IMR-90 (cell line): ENCODE data around the gene SEPTIN8.

Experiments
- BHLHE40 ChIP-seq: fragments of 150-350 bp; IDR thresholded peaks from 2 replicates; pipeline ENCODE4 v1.6.1; 2016; ENCODE audit warnings: mild to moderate bottlenecking, low read depth, low read length
- CHD1 ChIP-seq: IDR thresholded peaks from 2 replicates; pipeline ENCODE4 v1.6.1; 2012; ENCODE audit warnings: low read depth, low read length, improper control_type of control experiment
- FOS ChIP-seq: fragments of 150-350 bp; IDR thresholded peaks from 2 replicates; pipeline ENCODE4 v1.6.1; 2016; ENCODE audit warnings: low read depth, low read length
- MAFK ChIP-seq: IDR thresholded peaks from 2 replicates; pipeline ENCODE4 v1.6.1; 2012; ENCODE audit warnings: low read depth, low read length, improper control_type of control experiment
- MXI1 ChIP-seq: IDR thresholded peaks from 2 replicates; pipeline ENCODE4 v1.6.1; 2012; ENCODE audit warnings: low read depth, mild to moderate bottlenecking, low read length, moderate library complexity, borderline replicate concordance
- NFE2L2 ChIP-seq: fragments of 150-350 bp; IDR thresholded peaks from 2 replicates; pipeline ENCODE4 v1.6.1; 2016; ENCODE audit warnings: low read depth, mild to moderate bottlenecking, low read length
- POLR2A ChIP-seq: IDR thresholded peaks from 2 replicates; pipeline ENCODE4 v1.6.1; 2012; ENCODE audit warnings: mild to moderate bottlenecking, low read depth, low read length
- RAD21 ChIP-seq: IDR thresholded peaks from 2 replicates; pipeline ENCODE4 v1.6.1; 2012; ENCODE audit warnings: low read length, improper control_type of control experiment
- TF ChIP-seq, protein P1 (sequence below): conservative IDR thresholded peaks from 2 replicates; pipeline ENCODE4 v1.5.1; 2012; ENCODE audit warnings: mild to moderate bottlenecking, low read depth, low read length, improper control_type of control experiment
- TF ChIP-seq, protein P2 (sequence below): fragments of 150-350 bp; IDR thresholded peaks from 2 replicates; pipeline ENCODE4 v1.6.1; 2017; ENCODE audit warnings: mild to moderate bottlenecking, antibody characterized with exemption, low read length, low read depth

DNA sequence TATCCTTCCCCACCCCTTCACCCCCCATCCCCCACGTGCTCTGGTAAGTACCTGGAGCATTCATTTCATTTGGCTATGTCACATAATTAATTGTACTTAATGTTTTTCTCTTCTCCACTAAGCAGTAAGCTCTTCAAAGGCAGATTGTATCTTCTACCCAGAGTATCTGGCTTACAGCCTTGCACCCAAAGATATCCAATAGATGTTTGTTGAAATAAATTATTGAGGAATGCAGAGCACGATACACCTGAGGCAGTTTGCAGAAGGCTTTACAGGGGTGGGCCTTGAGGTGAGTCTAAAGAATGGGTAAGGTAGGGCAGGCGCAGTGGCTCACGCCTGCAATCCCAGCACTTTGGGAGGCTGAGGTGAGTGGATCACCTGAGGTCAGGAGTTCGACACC is 33.6 kb upstream of the SEPTIN8 start:
- TF ChIP-seq POLR2A (no peak), RAD21 (no peak), MXI1 (no peak), CHD1 (no peak), FOS (no peak), NFE2L2 (no peak), MAFK (no peak), BHLHE40 (no peak)
- TF ChIP-seq, protein P1, sequence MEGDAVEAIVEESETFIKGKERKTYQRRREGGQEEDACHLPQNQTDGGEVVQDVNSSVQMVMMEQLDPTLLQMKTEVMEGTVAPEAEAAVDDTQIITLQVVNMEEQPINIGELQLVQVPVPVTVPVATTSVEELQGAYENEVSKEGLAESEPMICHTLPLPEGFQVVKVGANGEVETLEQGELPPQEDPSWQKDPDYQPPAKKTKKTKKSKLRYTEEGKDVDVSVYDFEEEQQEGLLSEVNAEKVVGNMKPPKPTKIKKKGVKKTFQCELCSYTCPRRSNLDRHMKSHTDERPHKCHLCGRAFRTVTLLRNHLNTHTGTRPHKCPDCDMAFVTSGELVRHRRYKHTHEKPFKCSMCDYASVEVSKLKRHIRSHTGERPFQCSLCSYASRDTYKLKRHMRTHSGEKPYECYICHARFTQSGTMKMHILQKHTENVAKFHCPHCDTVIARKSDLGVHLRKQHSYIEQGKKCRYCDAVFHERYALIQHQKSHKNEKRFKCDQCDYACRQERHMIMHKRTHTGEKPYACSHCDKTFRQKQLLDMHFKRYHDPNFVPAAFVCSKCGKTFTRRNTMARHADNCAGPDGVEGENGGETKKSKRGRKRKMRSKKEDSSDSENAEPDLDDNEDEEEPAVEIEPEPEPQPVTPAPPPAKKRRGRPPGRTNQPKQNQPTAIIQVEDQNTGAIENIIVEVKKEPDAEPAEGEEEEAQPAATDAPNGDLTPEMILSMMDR: no peak
- TF ChIP-seq, protein P2, sequence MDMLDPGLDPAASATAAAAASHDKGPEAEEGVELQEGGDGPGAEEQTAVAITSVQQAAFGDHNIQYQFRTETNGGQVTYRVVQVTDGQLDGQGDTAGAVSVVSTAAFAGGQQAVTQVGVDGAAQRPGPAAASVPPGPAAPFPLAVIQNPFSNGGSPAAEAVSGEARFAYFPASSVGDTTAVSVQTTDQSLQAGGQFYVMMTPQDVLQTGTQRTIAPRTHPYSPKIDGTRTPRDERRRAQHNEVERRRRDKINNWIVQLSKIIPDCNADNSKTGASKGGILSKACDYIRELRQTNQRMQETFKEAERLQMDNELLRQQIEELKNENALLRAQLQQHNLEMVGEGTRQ: no peak
